NCI-H526 (cell line): ENCODE data around the gene PTPRN2.
"Not testable (repeated sequence)": the region's sequence is repeated elsewhere in the genome, so short reads cannot be mapped to it uniquely, and the experiment has no call there.

Experiments used
- DNase-seq, 2 experiments: peaks; one replicate each; lab custom pipeline; 2025; lab: John Stamatoyannopoulos, UW

The PTPRN2 gene

GRCh38 chr7:158587162-158588084 is at the start of gene PTPRN2:
PTPRN2 (minus strand) TSS chr7:158587823.
- peak; percentile 17 to 91 for DNase-seq

- no peak for DNase-seq
These were observed 45.7 kb upstream of the PTPRN2 start for GRCh38 chr7:158633055-158633956.

GRCh38 chr7:158631574-158632195 is 44.1 kb upstream of the PTPRN2 start:
- no peak for DNase-seq

GRCh38 chr7:158626289-158626688 is 38.7 kb upstream of the PTPRN2 start:
- DNase-seq: not testable (repeated sequence)

GRCh38 chr7:158623241-158623640 is 35.6 kb upstream of the PTPRN2 start:
- DNase-seq: no peak

- no peak for DNase-seq
These were observed 33.3 kb upstream of the PTPRN2 start for GRCh38 chr7:158620839-158621441.

- no peak for DNase-seq
These were observed 32.8 kb upstream of the PTPRN2 start for GRCh38 chr7:158620418-158620817.

GRCh38 chr7:158618745-158619140 is 31.1 kb upstream of the PTPRN2 start:
- no peak for DNase-seq

GRCh38 chr7:158617737-158618128 is 30.1 kb upstream of the PTPRN2 start:
- no peak for DNase-seq

- DNase-seq: no peak
These were observed 28.4 kb upstream of the PTPRN2 start for GRCh38 chr7:158616050-158616449.

- no peak for DNase-seq
These were observed 27.1 kb upstream of the PTPRN2 start for GRCh38 chr7:158614700-158615099.

- peak; percentile 94 to 95 for DNase-seq
These were observed 25.9 kb upstream of the PTPRN2 start for GRCh38 chr7:158613481-158613880.

- DNase-seq: no peak
These were observed 24.9 kb upstream of the PTPRN2 start for GRCh38 chr7:158612546-158612945.

GRCh38 chr7:158611541-158611940 is 23.9 kb upstream of the PTPRN2 start:
- DNase-seq: no peak

GRCh38 chr7:158609313-158609974 is 21.8 kb upstream of the PTPRN2 start:
- no peak for DNase-seq

- no peak for DNase-seq
These were observed 19.9 kb upstream of the PTPRN2 start for GRCh38 chr7:158607563-158607962.

- DNase-seq: no peak
These were observed 19.2 kb upstream of the PTPRN2 start for GRCh38 chr7:158606671-158607424.

- no peak for DNase-seq
These were observed 18.5 kb upstream of the PTPRN2 start for GRCh38 chr7:158606129-158606528.

- no peak for DNase-seq
These were observed 16.4 kb upstream of the PTPRN2 start for GRCh38 chr7:158603773-158604755.
